ENCODE results near the gene ZNF66. TPM values are rescaled to one million over a fixed set of nuclear protein-coding genes. Genes with fewer than 3 reads are reported as not detected.
A peak's percentile ranks its signal among the peaks of the same experiment; 100 is the strongest.

ZNF66 gene
- total RNA-seq, 1 donor from 2014 or later = 1.6 TPM

GRCh38 chr19:20840371-20840770 is 64.3 kb downstream of the ZNF66 start:
- no peak for TF ChIP-seq CTCF (IDR thresholded peaks at IDR 0.05; ENCODE audit: insufficient read depth, low read length, severe bottlenecking)
- peak; percentile 49 for DNase-seq (ENCODE audit: low read depth)
- Histone ChIP-seq H3K27me3 (ENCODE audit: control insufficient read depth, insufficient read depth, low read length) (no peaks in the 10 kb centered on the region), H3K36me3 (ENCODE audit: control insufficient read depth, insufficient read depth, low read length) (no peaks in the 10 kb centered on the region), H3K4me3 (ENCODE audit: low read depth, low read length) (no peak overlapping the region)
- FAIRE-seq = no peak

Other genes starting within 250 kb of the ZNF66 start
- 3.7 and 6.1 TPM in 2 replicates for gene ZNF737, start 210.5 kb upstream of the ZNF66 start, total RNA-seq
- gene ZNF626, start 114.7 kb upstream of the ZNF66 start, total RNA-seq = 12.9 and 14.7 TPM in 2 replicates
- 1.3 and 3.6 TPM in 2 replicates for gene ZNF85, start 146.9 kb downstream of the ZNF66 start, total RNA-seq
- gene ZNF430, start 244.4 kb downstream of the ZNF66 start, total RNA-seq = 7.9 and 12.4 TPM in 2 replicates